H9 (cell line): ENCODE results near the gene KTI12. TPM values are rescaled to one million over a fixed set of nuclear protein-coding genes. Genes with fewer than 3 reads are reported as not detected.
A peak's percentile ranks its signal among the peaks of the same experiment; 100 is the strongest.

Source experiments
- DNase-seq: peaks from one replicate; pipeline ENCODE4 v3.0.0-alpha.2; 2017
- H2AFZ ChIP-seq: one replicate; pipeline ENCODE4 v1.6.1; 2013; ENCODE audit warnings: mild to moderate bottlenecking, low read length, control low read depth, moderate library complexity
- H2AK5ac ChIP-seq: 2 replicates; pipeline ENCODE4 v1.6.1; 2013; ENCODE audit warnings: low read length, control low read depth, mixed read lengths; ENCODE audit not compliant: insufficient read length
- H2BK120ac ChIP-seq: one replicate; pipeline ENCODE4 v1.6.1; 2013; ENCODE audit warnings: low read depth, mild to moderate bottlenecking, low read length, control low read depth, inconsistent platforms; ENCODE audit not compliant: poor library complexity, severe bottlenecking
- H2BK12ac ChIP-seq: 2 replicates; pipeline ENCODE4 v1.6.1; 2013; ENCODE audit warnings: low read length, control low read depth, mixed read lengths, low read depth; ENCODE audit not compliant: insufficient read length
- H2BK15ac ChIP-seq: 2 replicates; pipeline ENCODE4 v1.6.1; 2013; ENCODE audit warnings: low read depth, low read length, control low read depth
- H2BK20ac ChIP-seq: one replicate; pipeline ENCODE4 v1.6.1; 2013; ENCODE audit warnings: low read depth, mild to moderate bottlenecking, low read length, control low read depth, inconsistent platforms; ENCODE audit not compliant: poor library complexity, severe bottlenecking
- H2BK5ac ChIP-seq: 2 replicates; pipeline ENCODE4 v1.6.1; 2013; ENCODE audit warnings: low read length, control low read depth, mixed read lengths; ENCODE audit not compliant: insufficient read length
- H3K14ac ChIP-seq: 2 replicates; pipeline ENCODE4 v1.6.1; 2013; ENCODE audit warnings: low read length, control low read depth; ENCODE audit not compliant: insufficient read depth
- H3K18ac ChIP-seq: 2 replicates; pipeline ENCODE4 v1.6.1; 2013; ENCODE audit warnings: low read depth, mild to moderate bottlenecking, mixed read lengths, low read length, control low read depth; ENCODE audit not compliant: insufficient read length
- H3K23ac ChIP-seq: 2 replicates; pipeline ENCODE4 v1.6.1; 2013; ENCODE audit warnings: low read length, control low read depth, mixed read lengths, low read depth; ENCODE audit not compliant: insufficient read length
- H3K23me2 ChIP-seq: 2 replicates; pipeline ENCODE4 v1.6.1; 2013; ENCODE audit warnings: low read depth, mild to moderate bottlenecking, mixed read lengths, low read length, control low read depth; ENCODE audit not compliant: insufficient read length, poor library complexity, severe bottlenecking
- H3K27ac ChIP-seq: 2 replicates; pipeline ENCODE4 v1.5.1; 2013; ENCODE audit warnings: low read length, control low read depth, mixed read lengths, low read depth; ENCODE audit not compliant: insufficient read length
- H3K27me3 ChIP-seq: 2 replicates; pipeline ENCODE4 v1.6.1; 2013; ENCODE audit warnings: low read length, control low read depth, inconsistent platforms; ENCODE audit not compliant: insufficient read depth
- H3K4ac ChIP-seq: 2 replicates; pipeline ENCODE4 v1.6.1; 2013; ENCODE audit warnings: low read depth, mild to moderate bottlenecking, control low read depth, inconsistent platforms, low read length, moderate library complexity
- H3K4me1 ChIP-seq: 2 replicates; pipeline ENCODE4 v1.6.1; 2013; ENCODE audit warnings: low read length, control low read depth, inconsistent platforms; ENCODE audit not compliant: insufficient read depth
- H3K4me2 ChIP-seq: 2 replicates; pipeline ENCODE4 v1.6.1; 2013; ENCODE audit warnings: low read length, control low read depth, mixed read lengths; ENCODE audit not compliant: insufficient read length, insufficient read depth
- H3K56ac ChIP-seq: 2 replicates; pipeline ENCODE4 v1.6.1; 2013; ENCODE audit warnings: low read depth, mild to moderate bottlenecking, mixed read lengths, low read length, control low read depth; ENCODE audit not compliant: insufficient read length
- H3K79me1 ChIP-seq: 2 replicates; pipeline ENCODE4 v1.6.1; 2013; ENCODE audit warnings: low read depth, mild to moderate bottlenecking, moderate library complexity, low read length, control low read depth, inconsistent platforms; ENCODE audit not compliant: insufficient read depth, poor library complexity, severe bottlenecking
- H3K79me2 ChIP-seq: 2 replicates; pipeline ENCODE4 v1.6.1; 2013; ENCODE audit warnings: low read length, control low read depth, inconsistent platforms; ENCODE audit not compliant: insufficient read depth
- H3K9ac ChIP-seq: 2 replicates; pipeline ENCODE4 v1.6.1; 2013; ENCODE audit warnings: low read length, control low read depth, mixed read lengths; ENCODE audit not compliant: insufficient read length; ENCODE audit errors: extremely low read depth
- H3K9me3 ChIP-seq: one replicate; pipeline ENCODE4 v1.6.1; 2013; ENCODE audit warnings: low read depth, low read length, inconsistent platforms; ENCODE audit not compliant: control insufficient read depth
- H3T11ph ChIP-seq: one replicate; pipeline ENCODE4 v1.6.1; 2013; ENCODE audit warnings: mild to moderate bottlenecking, low read length, control low read depth, inconsistent platforms
- H4K20me1 ChIP-seq: one replicate; pipeline ENCODE4 v1.6.1; 2013; ENCODE audit not compliant: control insufficient read depth, insufficient read length, insufficient read depth
- H4K5ac ChIP-seq: 2 replicates; pipeline ENCODE4 v1.6.1; 2013; ENCODE audit warnings: low read depth, mild to moderate bottlenecking, mixed read lengths, low read length, control low read depth; ENCODE audit not compliant: insufficient read length
- H4K8ac ChIP-seq: replicated peaks from 2 replicates; pipeline ENCODE4 v1.6.1; 2013; ENCODE audit warnings: low read length, control low read depth, mixed read lengths, low read depth; ENCODE audit not compliant: insufficient read length
- H4K91ac ChIP-seq: 2 replicates; pipeline ENCODE4 v1.6.1; 2013; ENCODE audit warnings: low read depth, mild to moderate bottlenecking, moderate library complexity, mixed read lengths, low read length, control low read depth; ENCODE audit not compliant: insufficient read length
- H3K27ac Mint-ChIP-seq, 3 experiments: 2 replicates in 2 of 3; 3 replicates in 1 of 3; pipeline ENCODE4 v1.8.0; 2020 to 2021; ENCODE audit warnings: mixed read lengths in 3 of 3, mild to moderate bottlenecking in 1 of 3, moderate library complexity in 1 of 3
- H3K27me3 Mint-ChIP-seq: 2 replicates; pipeline ENCODE4 v1.8.0; 2021; ENCODE audit warnings: low read depth, mild to moderate bottlenecking, moderate library complexity, mixed read lengths
- H3K36me3 Mint-ChIP-seq, 3 experiments: 2 replicates in 2 of 3; 3 replicates in 1 of 3; pipeline ENCODE4 v1.8.0; 2020 to 2021; ENCODE audit warnings: low read depth in 3 of 3, mixed read lengths in 3 of 3; ENCODE audit not compliant: insufficient read depth in 1 of 3
- H3K4me1 Mint-ChIP-seq, 2 experiments: 2 replicates each; pipeline ENCODE4 v1.8.0; 2020; ENCODE audit warnings: mixed read lengths in 2 of 2
- H3K4me3 Mint-ChIP-seq, 2 experiments: 2 replicates in 1 of 2; 3 replicates in 1 of 2; pipeline ENCODE4 v1.8.0; 2020 to 2021; ENCODE audit warnings: mild to moderate bottlenecking in 2 of 2, mixed read lengths in 2 of 2, moderate library complexity in 1 of 2
- H3K9me3 Mint-ChIP-seq, 2 experiments: 2 replicates in 1 of 2; 3 replicates in 1 of 2; pipeline ENCODE4 v1.8.0; 2020; ENCODE audit warnings: mild to moderate bottlenecking in 2 of 2, mixed read lengths in 2 of 2, moderate library complexity in 1 of 2
- WGBS: extraction: QIAGEN DNeasy Blood & Tissue Kit; methylation state at CpG from one replicate; pipeline ENCODE4 v1.1.7; 2013; ENCODE audit warnings: missing lambda C conversion rate, low lambda C conversion rate, mixed read lengths; ENCODE audit not compliant: insufficient read length; ENCODE audit errors: extremely low coverage; 5-methylcytosine and 5-hydroxymethylcytosine counted together
- total RNA-seq: library from RNA; stranded (reverse); gene quantifications from 2 replicates; pipeline ENCODE4 v1.2.1, GENCODE V29; 2021
- TF ChIP-seq, protein P1 (sequence below): fragments of 200-600 bp; sonication (generic); conservative IDR thresholded peaks from 3 replicates; pipeline ENCODE4 v1.8.0; 2021; ENCODE audit warnings: antibody characterized with exemption, mild to moderate bottlenecking

The KTI12 gene
- total RNA-seq, 1 experiment from 2014 or later, result 16.7 TPM

- Histone ChIP-seq H4K8ac (no peak overlapping the region), H3K27ac (no peak overlapping the region), H3K23ac (no peak overlapping the region), H3K4ac (no peak overlapping the region), H3K18ac (no peak overlapping the region), H3K4me2 (no peak overlapping the region), H3K56ac (no peak overlapping the region), H3K27me3 (no peaks in the 10 kb centered on the region), H2AFZ (no peak overlapping the region), H4K5ac (no peak overlapping the region), H2BK12ac (no peak overlapping the region), H3K79me2 (peaks cover 2% of the 10 kb centered on the region; the same call in 1 of the 2 replicates), H2AK5ac (no peak overlapping the region), H3K4me1 (no peaks in the 10 kb centered on the region), H4K91ac (no peak overlapping the region), H3K14ac (no peak overlapping the region), H2BK15ac (no peak overlapping the region), H3K23me2 (no peaks in the 10 kb centered on the region), H3K9ac (no peak overlapping the region), H3K9me3 (no peaks in the 10 kb centered on the region), H2BK5ac (no peak overlapping the region), H3K79me1 (no peaks in the 10 kb centered on the region), H4K20me1 (no peaks in the 10 kb centered on the region), H3T11ph (no peak overlapping the region), H2BK20ac (no peak overlapping the region), H2BK120ac (no peak overlapping the region)
- 0 out of 7 replicates have a peak overlapping the region, but pooled peaks of 1 of the 3 experiments have one; percentile 25 for H3K27ac Mint-ChIP-seq
- H3K27me3 Mint-ChIP-seq, result no peaks in the 10 kb centered on the region
- DNase-seq, result no peak
- peaks cover 7 to 8% of the 10 kb centered on the region in 2 experiments for H3K4me1 Mint-ChIP-seq
- H3K36me3 Mint-ChIP-seq, result peaks cover 36 to 83% (median 81%) of the 10 kb centered on the region in 3 experiments; a peak in 6 of 7 replicates
- H3K9me3 Mint-ChIP-seq, result no peaks in the 10 kb centered on the region
- TF ChIP-seq, protein P1, sequence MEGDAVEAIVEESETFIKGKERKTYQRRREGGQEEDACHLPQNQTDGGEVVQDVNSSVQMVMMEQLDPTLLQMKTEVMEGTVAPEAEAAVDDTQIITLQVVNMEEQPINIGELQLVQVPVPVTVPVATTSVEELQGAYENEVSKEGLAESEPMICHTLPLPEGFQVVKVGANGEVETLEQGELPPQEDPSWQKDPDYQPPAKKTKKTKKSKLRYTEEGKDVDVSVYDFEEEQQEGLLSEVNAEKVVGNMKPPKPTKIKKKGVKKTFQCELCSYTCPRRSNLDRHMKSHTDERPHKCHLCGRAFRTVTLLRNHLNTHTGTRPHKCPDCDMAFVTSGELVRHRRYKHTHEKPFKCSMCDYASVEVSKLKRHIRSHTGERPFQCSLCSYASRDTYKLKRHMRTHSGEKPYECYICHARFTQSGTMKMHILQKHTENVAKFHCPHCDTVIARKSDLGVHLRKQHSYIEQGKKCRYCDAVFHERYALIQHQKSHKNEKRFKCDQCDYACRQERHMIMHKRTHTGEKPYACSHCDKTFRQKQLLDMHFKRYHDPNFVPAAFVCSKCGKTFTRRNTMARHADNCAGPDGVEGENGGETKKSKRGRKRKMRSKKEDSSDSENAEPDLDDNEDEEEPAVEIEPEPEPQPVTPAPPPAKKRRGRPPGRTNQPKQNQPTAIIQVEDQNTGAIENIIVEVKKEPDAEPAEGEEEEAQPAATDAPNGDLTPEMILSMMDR, result no peak
- no CpG with 5 or more reads among the region's 2 CpGs for WGBS
- H3K4me3 Mint-ChIP-seq, result no peak overlapping the region
Observed at GRCh38 chr1:52063192-52063591, 29.6 kb upstream of the KTI12 start.
